ENCODE results near the gene MAP2K6.

Gene MAP2K6

GRCh38 chr17:69551212-69552010, 136.9 kb downstream of the MAP2K6 start:
- TF ChIP-seq CTCF (IDR thresholded peaks at IDR 0.05; ENCODE audit: low read depth, low read length), result no peak
- no peak for DNase-seq (ENCODE audit: extremely low read depth, low read depth)

GRCh38 chr17:69552986-69553667, 138.6 kb downstream of the MAP2K6 start:
- no peak for DNase-seq (ENCODE audit: extremely low read depth, low read depth)
- no peak for TF ChIP-seq CTCF (IDR thresholded peaks at IDR 0.05; ENCODE audit: low read depth, low read length)

- no peak for TF ChIP-seq CTCF (IDR thresholded peaks at IDR 0.05; ENCODE audit: low read depth, low read length)
- DNase-seq (ENCODE audit: extremely low read depth, low read depth), result no peak
Observed at GRCh38 chr17:69555056-69555455, 140.6 kb downstream of the MAP2K6 start.

- no peak for TF ChIP-seq CTCF (IDR thresholded peaks at IDR 0.05; ENCODE audit: low read depth, low read length)
- DNase-seq (ENCODE audit: extremely low read depth, low read depth), result no peak
Observed at GRCh38 chr17:69557339-69557738, 142.8 kb downstream of the MAP2K6 start.

DNA sequence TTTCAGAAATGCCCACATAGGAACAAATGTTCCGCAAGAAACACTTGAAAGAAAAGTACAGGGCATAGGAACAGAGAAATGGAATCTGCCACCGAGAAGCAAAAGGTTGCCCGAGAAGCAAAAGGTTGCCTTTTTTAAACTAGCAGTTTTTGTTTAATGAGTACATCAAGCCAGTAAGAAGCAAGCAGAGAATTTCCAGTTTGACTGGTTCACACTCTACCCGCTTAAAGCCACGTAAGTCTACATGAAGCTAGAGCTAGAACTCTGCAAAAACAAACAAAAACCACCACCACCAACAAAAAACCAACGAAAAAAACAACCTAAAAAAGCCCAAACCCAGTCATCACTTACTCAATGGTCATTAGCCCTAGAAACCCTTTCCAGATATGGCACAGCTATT, 144.3 kb downstream of the MAP2K6 start:
- no peak for TF ChIP-seq CTCF (IDR thresholded peaks at IDR 0.05; ENCODE audit: low read depth, low read length)
- no peak for DNase-seq (ENCODE audit: extremely low read depth, low read depth)

GRCh38 chr17:69560987-69561441, 146.5 kb downstream of the MAP2K6 start:
- TF ChIP-seq CTCF (IDR thresholded peaks at IDR 0.05; ENCODE audit: low read depth, low read length), result no peak
- DNase-seq (ENCODE audit: extremely low read depth, low read depth), result no peak

DNA sequence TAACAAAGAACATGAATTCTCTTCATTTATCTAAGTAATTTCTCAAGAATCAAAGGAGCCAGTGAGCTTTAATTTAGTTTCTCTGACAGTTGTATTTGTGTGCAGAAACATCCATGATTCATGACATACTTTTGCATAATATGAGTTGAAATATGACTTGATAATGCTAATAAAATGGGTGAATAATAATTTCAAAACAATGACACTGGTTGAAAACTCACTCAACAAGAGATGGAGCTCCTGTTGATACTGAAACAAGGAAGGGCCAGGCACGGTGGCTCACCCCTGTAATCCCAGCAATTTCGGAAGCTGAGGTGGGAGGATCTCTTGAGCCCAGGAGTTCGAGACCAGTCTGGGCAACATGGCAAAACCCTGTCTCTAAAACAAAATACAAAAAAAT, 147.0 kb downstream of the MAP2K6 start:
- no peak for TF ChIP-seq CTCF (IDR thresholded peaks at IDR 0.05; ENCODE audit: low read depth, low read length)
- no peak for DNase-seq (ENCODE audit: extremely low read depth, low read depth)

All from AG09319 (cell line).